IPS DF 6.9 (cell line): Measurements from ENCODE around the gene STOX1.
"Not testable (repeated sequence)": the region's sequence is repeated elsewhere in the genome, so short reads cannot be mapped to it uniquely, and the experiment has no call there.

ENCODE experiments used
- DNase-seq: peaks from one replicate; pipeline ENCODE4 v3.0.0-alpha.2; 2013; ENCODE audit warnings: low read depth, low spot score
- H3K27ac ChIP-seq: one replicate; pipeline ENCODE4 v1.5.1; 2013; ENCODE audit warnings: low read length, control low read depth
- H3K27me3 ChIP-seq: 2 replicates; pipeline ENCODE4 v1.6.1; 2013; ENCODE audit warnings: mild to moderate bottlenecking, low read length; ENCODE audit not compliant: control insufficient read depth, insufficient read depth
- H3K36me3 ChIP-seq: 2 replicates; pipeline ENCODE4 v1.6.1; 2013; ENCODE audit warnings: low read length; ENCODE audit not compliant: control insufficient read depth, insufficient read depth
- H3K4me1 ChIP-seq: 2 replicates; pipeline ENCODE4 v1.6.1; 2013; ENCODE audit warnings: low read length; ENCODE audit not compliant: control insufficient read depth, insufficient read depth
- H3K4me3 ChIP-seq: 2 replicates; pipeline ENCODE4 v1.5.1; 2013; ENCODE audit warnings: mild to moderate bottlenecking, low read length
- H3K9me3 ChIP-seq: 2 replicates; pipeline ENCODE4 v1.6.1; 2013; ENCODE audit warnings: low read length, inconsistent platforms; ENCODE audit not compliant: control insufficient read depth, insufficient read depth
- WGBS: extraction: QIAGEN DNeasy Blood & Tissue Kit; methylation state at CpG from one replicate; pipeline ENCODE4 v1.1.7; 2013; ENCODE audit warnings: mixed read lengths, missing lambda C conversion rate; ENCODE audit not compliant: insufficient read length, insufficient coverage; 5-methylcytosine and 5-hydroxymethylcytosine counted together

STOX1 gene

DNA sequence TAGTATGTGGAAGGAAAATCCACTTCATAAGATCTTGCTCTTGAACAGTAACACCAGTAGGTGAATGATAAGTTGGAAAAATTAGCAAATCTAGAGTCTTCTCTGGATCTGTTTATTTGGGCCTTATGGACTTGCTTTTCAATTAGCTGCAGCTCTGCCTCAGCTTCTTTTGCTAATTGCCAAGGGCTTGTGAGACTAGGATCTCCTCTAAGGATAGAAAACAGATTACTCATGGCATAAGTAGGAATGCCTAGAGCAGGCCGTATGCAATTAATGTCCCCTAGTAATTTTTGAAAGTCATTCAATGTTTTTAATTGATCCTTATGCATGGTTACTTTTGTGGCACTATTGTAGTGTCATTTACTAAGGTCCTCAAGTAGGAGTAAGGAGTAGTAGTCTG is 37.3 kb downstream of the STOX1 start:
- no peaks in the 10 kb centered on the region for H3K4me1 ChIP-seq
- no peak for DNase-seq
- no peak overlapping the region for H3K27ac ChIP-seq
- WGBS: no CpG with 5 or more reads among the region's 1 CpG
- H3K4me3 ChIP-seq: no peak overlapping the region
- H3K9me3 ChIP-seq: peaks cover 4% of the 10 kb centered on the region; the same call in 1 of the 2 replicates
- no peaks in the 10 kb centered on the region for H3K27me3 ChIP-seq
- no peaks in the 10 kb centered on the region for H3K36me3 ChIP-seq

DNA sequence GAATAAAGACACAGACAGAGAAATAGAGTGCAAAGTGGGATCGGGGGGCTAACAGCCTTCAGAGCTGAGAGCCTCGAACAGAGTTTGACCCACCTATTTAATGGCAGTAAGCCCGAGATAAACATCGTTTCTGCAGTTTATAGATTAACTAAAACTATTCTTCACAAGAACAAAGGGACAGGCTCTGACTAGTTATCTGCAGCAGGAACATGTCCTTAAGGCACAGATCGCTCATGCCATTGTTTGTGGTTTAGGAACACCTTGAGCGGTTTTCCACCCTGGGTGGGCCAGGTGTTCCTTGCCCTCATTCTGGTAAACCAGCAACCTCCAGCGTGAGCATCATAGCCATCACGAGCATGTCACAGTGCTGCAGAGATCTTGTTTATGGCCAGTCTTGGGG is 40.8 kb downstream of the STOX1 start:
- not testable (repeated sequence) for DNase-seq, H3K27ac ChIP-seq, H3K27me3 ChIP-seq, H3K9me3 ChIP-seq, H3K4me3 ChIP-seq, H3K36me3 ChIP-seq, H3K4me1 ChIP-seq
- WGBS: no CpG with 5 or more reads among the region's 8 CpGs

DNA sequence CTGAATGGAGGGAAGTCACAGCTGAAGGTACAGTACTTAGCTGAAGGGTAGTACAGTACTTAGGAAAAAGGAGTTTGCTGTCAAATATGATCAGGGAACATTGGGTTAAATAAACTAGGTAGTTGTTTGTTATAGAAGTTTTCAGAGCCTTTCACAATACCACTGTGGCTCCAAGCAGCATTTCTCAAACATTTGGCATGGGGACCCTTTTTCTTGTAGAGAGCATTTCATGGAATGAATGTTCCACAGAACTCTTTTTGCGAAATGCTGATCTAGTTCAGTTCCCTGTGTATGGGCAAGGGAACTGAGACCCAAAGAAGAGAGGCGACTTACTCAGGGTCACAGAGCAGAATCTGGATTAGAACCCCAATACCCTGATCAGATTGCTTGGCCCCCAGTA is 42.3 kb downstream of the STOX1 start:
- Histone ChIP-seq H3K36me3 (no peaks in the 10 kb centered on the region), H3K9me3 (no peaks in the 10 kb centered on the region), H3K27ac (no peak overlapping the region), H3K4me3 (no peak overlapping the region), H3K4me1 (peaks cover 2% of the 10 kb centered on the region; the same call in 1 of the 2 replicates), H3K27me3 (no peaks in the 10 kb centered on the region)
- DNase-seq: no peak
- WGBS: no CpG with 5 or more reads among the region's 2 CpGs

DNA sequence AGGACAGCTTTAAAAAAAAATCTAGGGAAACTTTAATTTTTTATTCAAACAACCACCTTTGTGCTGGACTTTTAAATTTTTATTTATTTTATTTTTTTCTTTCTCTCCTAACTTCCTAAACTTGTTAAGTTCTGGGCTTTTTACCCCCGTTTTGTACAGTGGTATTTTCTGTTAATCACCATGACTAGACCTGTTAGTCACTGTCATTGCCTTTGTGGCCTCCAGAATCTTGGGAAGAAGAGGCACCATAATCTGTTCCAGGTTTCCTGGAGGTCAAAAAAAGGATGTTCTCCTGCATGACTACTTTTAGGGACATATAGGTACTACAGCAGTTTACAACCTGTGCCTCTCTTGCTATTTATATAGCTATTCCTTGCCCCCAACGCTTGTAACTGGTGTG is 42.7 kb downstream of the STOX1 start:
- H3K36me3 ChIP-seq: no peaks in the 10 kb centered on the region
- WGBS: no CpG with 5 or more reads among the region's 2 CpGs
- H3K4me1 ChIP-seq: peaks cover 2% of the 10 kb centered on the region; the same call in 1 of the 2 replicates
- H3K4me3 ChIP-seq: no peak overlapping the region
- no peak overlapping the region for H3K27ac ChIP-seq
- no peaks in the 10 kb centered on the region for H3K9me3 ChIP-seq
- H3K27me3 ChIP-seq: no peaks in the 10 kb centered on the region
- no peak for DNase-seq

DNA sequence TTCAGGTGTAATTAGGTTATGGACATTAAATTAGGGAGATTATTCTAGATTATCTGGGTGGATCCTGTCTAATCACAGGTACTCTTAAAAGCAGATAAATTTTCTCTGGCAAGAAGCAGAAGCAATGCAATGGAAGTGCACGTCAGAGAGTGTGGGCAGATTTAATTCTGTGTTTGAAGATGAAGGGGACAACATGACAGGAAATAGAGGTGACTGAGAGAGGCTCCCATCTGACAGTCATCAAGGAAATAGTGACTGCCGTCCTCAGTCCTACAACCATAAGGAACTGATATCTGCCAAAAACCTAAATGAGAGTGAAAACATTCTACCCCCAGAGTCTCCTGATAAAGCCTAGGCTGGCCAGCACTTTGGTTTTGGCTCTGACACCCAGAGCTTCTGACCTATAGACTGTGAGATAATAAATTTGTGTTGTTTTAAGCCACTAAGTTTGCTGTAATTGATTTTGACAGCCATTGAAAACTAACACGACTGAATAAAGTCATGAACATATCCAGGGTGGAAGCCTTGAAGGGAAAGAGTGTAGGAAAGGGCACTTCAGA is 43.3 kb downstream of the STOX1 start:
- Histone ChIP-seq H3K4me1 (peaks cover 2% of the 10 kb centered on the region; the same call in 1 of the 2 replicates), H3K4me3 (no peak overlapping the region), H3K27ac (no peak overlapping the region), H3K36me3 (no peaks in the 10 kb centered on the region), H3K9me3 (no peaks in the 10 kb centered on the region), H3K27me3 (no peaks in the 10 kb centered on the region)
- WGBS: no CpG with 5 or more reads among the region's 3 CpGs
- DNase-seq: no peak

DNA sequence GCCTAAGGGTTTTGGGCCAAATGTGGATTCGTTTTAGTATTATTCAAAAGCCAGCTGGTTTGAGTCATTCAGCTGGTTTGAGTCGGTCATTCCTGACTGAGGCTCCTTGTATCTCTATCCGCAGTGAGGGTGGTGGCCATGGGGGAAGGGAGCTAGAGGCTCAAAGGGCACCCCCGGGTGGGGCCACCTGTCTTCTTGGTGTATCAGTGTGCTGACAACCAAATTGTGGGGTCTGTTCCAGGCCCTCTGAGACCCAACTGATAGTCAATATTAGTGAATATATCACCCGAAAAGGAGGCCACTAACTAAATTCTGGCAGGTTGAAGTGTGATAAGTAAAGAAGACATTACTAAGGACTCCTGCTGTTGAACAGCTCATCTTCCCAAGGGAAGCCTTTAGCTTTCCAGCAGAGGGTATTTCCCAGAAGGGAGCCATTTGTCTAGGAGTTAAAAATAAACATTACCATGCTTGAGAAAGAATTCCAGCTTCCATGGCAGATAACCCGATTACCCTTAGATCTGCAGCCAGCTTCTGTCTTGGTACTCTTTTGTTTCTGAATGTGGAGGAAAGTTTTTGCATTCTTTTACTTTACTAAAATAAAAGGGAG is 43.9 kb downstream of the STOX1 start:
- H3K36me3 ChIP-seq: no peaks in the 10 kb centered on the region
- no peak overlapping the region for H3K27ac ChIP-seq
- H3K4me3 ChIP-seq: no peak overlapping the region
- no peaks in the 10 kb centered on the region for H3K27me3 ChIP-seq
- H3K9me3 ChIP-seq: no peaks in the 10 kb centered on the region
- H3K4me1 ChIP-seq: peaks cover 2% of the 10 kb centered on the region; the same call in 1 of the 2 replicates
- WGBS: no CpG with 5 or more reads among the region's 6 CpGs
- no peak for DNase-seq

DNA sequence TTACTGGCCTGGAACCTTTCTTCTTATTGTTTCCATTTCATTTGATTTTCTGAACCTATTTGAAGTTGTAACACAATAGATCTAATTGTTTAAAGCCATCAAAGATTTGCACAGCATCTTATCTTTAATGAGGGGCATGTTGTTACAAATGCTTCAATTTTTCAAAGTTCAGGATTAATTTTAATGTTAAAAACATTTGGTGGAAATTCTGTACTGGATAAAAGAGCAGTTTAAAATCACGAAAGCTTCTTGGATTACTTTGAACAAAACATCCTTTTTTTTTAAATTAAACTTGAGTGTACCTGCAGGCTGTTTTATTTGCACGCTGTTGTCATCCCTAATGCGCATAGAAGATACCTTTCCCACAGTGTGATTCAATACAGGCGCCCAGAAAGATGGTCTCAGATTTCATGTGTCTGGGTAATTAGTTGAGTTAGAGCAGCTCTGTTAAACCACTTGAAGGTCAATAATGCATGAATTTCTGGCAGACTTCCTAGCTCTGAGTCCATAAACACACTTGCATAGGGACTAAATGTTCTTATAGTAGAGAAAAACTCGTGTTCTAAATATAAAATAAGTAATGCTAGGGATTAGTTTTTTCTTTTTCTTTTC is 44.5 kb downstream of the STOX1 start:
- no peaks in the 10 kb centered on the region for H3K27me3 ChIP-seq
- no CpG with 5 or more reads among the region's 5 CpGs for WGBS
- no peaks in the 10 kb centered on the region for H3K36me3 ChIP-seq
- DNase-seq: no peak
- peaks cover 2% of the 10 kb centered on the region; the same call in 1 of the 2 replicates for H3K4me1 ChIP-seq
- H3K27ac ChIP-seq: no peak overlapping the region
- no peak overlapping the region for H3K4me3 ChIP-seq
- no peaks in the 10 kb centered on the region for H3K9me3 ChIP-seq

DNA sequence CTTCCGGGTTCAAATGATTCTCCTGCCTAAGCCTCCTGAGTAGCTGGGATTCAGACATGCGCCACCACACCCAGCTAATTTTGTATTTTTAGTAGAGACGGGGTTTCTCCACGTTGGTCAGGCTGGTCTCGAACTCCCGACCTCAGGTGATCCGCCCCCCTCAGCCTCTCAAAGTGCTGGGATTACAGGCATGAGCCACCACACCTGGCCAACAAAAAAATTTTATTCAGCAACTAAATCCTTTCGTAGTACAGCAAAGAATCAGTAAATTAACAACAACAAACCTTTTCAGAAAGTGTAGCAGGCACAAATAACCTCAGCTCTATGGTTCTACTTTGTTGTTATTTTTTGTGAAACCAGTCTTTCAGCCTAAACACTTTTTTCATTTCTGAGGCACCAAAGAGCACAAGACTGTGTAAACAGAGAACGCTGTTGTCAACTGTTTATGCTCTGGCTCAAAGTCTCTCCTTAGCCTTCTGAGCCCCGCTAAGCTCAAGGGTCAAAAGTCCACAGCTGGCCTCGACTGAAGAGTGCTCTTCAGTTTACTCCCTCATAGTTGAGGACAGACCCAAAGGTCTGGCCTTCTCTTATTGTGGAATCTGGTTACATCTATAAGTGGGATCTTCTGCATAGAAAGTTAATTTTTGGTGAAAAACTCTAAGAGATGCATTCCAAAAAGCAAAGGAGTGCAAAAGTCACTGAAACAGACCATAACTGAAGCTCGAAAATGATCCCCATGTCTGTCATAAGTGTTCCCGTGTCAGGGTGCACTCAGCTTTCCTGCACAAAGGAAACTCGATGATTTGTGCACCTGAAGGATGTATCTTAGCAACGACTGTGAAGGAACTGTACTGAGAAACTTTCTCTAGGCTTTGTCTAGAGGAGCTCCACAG is 49.2 kb downstream of the STOX1 start:
- Histone ChIP-seq H3K27ac (no peak overlapping the region), H3K4me3 (no peak overlapping the region), H3K36me3 (no peaks in the 10 kb centered on the region), H3K9me3 (no peaks in the 10 kb centered on the region), H3K27me3 (no peaks in the 10 kb centered on the region), H3K4me1 (peaks cover 6% of the 10 kb centered on the region)
- no peak for DNase-seq
- WGBS: no CpG with 5 or more reads among the region's 15 CpGs

DNA sequence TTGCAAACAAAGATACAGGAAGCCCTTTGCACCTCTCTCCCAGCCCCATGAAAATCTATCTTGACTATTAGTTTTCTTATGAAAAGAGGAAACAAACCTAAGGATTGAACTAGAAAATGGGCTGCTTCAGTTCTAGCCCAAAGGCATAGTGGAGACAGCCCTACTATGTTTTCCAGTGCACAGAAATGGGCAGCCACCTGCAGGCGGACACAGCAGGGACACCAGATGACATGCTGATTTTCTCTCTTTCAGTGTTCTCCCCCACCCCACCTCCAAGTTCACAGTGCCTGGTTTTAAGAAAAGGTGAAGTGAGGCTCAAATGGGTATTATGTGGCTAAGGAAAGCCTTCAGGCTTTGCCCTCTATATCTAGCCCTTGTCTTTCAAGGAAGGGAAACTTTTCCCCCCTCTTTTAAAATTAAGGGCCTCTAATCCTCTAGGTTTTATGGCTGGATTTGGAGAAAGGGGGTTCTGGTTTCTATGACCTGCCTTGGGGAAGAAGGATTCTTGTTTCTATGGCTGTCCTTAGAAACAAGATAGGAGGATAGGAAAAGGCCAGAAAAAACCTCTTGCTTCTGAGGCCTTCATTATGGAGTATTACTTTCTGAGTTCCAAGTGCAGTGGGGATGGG is 50.3 kb downstream of the STOX1 start:
- H3K36me3 ChIP-seq: no peaks in the 10 kb centered on the region
- peaks cover 6% of the 10 kb centered on the region for H3K4me1 ChIP-seq
- H3K27me3 ChIP-seq: no peaks in the 10 kb centered on the region
- H3K27ac ChIP-seq: no peak overlapping the region
- WGBS: no CpG with 5 or more reads among the region's 1 CpG
- H3K4me3 ChIP-seq: no peak overlapping the region
- no peak for DNase-seq
- no peaks in the 10 kb centered on the region for H3K9me3 ChIP-seq

DNA sequence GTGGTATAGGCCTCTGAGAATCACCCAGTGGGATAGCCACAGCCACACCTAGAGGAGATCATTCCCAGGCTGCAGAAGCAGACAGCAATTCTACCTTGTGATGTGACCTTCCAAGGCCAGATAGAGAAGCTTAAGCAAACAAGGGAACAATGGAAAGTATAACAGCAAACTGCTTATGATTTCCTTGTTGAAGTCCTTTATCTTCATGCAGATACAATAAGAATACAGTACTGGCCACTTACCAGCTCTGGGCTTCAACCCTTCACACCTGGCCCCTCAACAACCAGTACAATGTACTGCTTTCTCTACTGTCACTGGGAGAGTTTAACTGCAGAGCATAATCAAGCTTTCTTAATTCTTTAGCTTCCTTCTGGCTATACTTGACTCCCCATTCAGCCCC is 51.2 kb downstream of the STOX1 start:
- Histone ChIP-seq H3K36me3 (no peaks in the 10 kb centered on the region), H3K27me3 (no peaks in the 10 kb centered on the region), H3K9me3 (no peaks in the 10 kb centered on the region), H3K4me3 (no peak overlapping the region), H3K4me1 (peaks cover 6% of the 10 kb centered on the region), H3K27ac (no peak overlapping the region)
- DNase-seq: no peak
